Embryonic facial prominence (tissue), 1 donor: ENCODE data around the gene EDIL3.
"Not testable (repeated sequence)": the region's sequence is repeated elsewhere in the genome, so short reads cannot be mapped to it uniquely, and the experiment has no call there.

Experiments used
- DNase-seq: peaks from one replicate; pipeline ENCODE4 v3.0.0-alpha.2; 2016; ENCODE audit errors: extremely low spot score

The EDIL3 gene

GRCh38 chr5:84063041-84063440 is 321.6 kb downstream of the EDIL3 start:
- DNase-seq: no peak

- DNase-seq: no peak
Measured at GRCh38 chr5:84059672-84060071, 325.0 kb downstream of the EDIL3 start.

- DNase-seq: no peak
Measured at GRCh38 chr5:84058561-84058960, 326.1 kb downstream of the EDIL3 start.

- DNase-seq: no peak
Measured at GRCh38 chr5:84057211-84057610, 327.5 kb downstream of the EDIL3 start.

GRCh38 chr5:84045964-84046363 is 338.7 kb downstream of the EDIL3 start:
- DNase-seq: no peak

GRCh38 chr5:84036842-84037241 is 347.8 kb downstream of the EDIL3 start:
- DNase-seq: no peak

- DNase-seq: no peak
Measured at GRCh38 chr5:84032324-84032723, 352.4 kb downstream of the EDIL3 start.

- DNase-seq: no peak
Measured at GRCh38 chr5:84028093-84028492, 356.6 kb downstream of the EDIL3 start.

- not testable (repeated sequence) for DNase-seq
Measured at GRCh38 chr5:84018521-84018920, 366.2 kb downstream of the EDIL3 start.

GRCh38 chr5:84017523-84018172 is 367.0 kb downstream of the EDIL3 start:
- no peak for DNase-seq

- no peak for DNase-seq
Measured at GRCh38 chr5:84016085-84016484, 368.6 kb downstream of the EDIL3 start.

- no peak for DNase-seq
Measured at GRCh38 chr5:84014966-84015365, 369.7 kb downstream of the EDIL3 start.

- no peak for DNase-seq
Measured at GRCh38 chr5:83993803-83994202, 390.9 kb downstream of the EDIL3 start.

- DNase-seq: no peak
Measured at GRCh38 chr5:83991566-83992224, 393.0 kb downstream of the EDIL3 start.

- DNase-seq: no peak
Measured at GRCh38 chr5:83988293-83988685, 396.4 kb downstream of the EDIL3 start.

GRCh38 chr5:83987513-83988292 is 397.0 kb downstream of the EDIL3 start:
- no peak for DNase-seq

- no peak for DNase-seq
Measured at GRCh38 chr5:83983852-83984251, 400.8 kb downstream of the EDIL3 start.

GRCh38 chr5:83973925-83974815 is 410.5 kb downstream of the EDIL3 start:
- no peak for DNase-seq

GRCh38 chr5:83972909-83973308 is 411.8 kb downstream of the EDIL3 start:
- DNase-seq: no peak

GRCh38 chr5:83972236-83972635 is 412.4 kb downstream of the EDIL3 start:
- no peak for DNase-seq

- DNase-seq: no peak
Measured at GRCh38 chr5:83967417-83967816, 417.3 kb downstream of the EDIL3 start.

GRCh38 chr5:83965441-83965840 is 419.2 kb downstream of the EDIL3 start:
- no peak for DNase-seq
